HEK293 (cell line): Measurements from ENCODE around the gene CSNK1G3.

Experiments used
- CTCF ChIA-PET: fragments of 350-600 bp; formaldehyde crosslinking; extraction: SDS; loops from one replicate; lab custom pipeline; 2021; ENCODE audit warnings: antibody characterized with exemption; lab: Yijun Ruan, JAX
- POLR2A ChIA-PET: fragments of 300-600 bp; formaldehyde crosslinking; extraction: SDS; loops from one replicate; lab custom pipeline; 2020; ENCODE audit warnings: antibody characterized with exemption, inconsistent platforms; lab: Yijun Ruan, JAX
- H3K27ac ChIP-seq: fragments of 200-500 bp; sonication (Bioruptor generic); 2 replicates; pipeline ENCODE4 v1.5.1; 2014; ENCODE audit warnings: low read depth, low read length, control low read depth, inconsistent platforms; ENCODE audit errors: extremely low read depth
- H3K36me3 ChIP-seq, 2 experiments: fragments of 200-500 bp in 1 of 2; sonication (Bioruptor generic) in 1 of 2; 1 replicate in 1 of 2; 2 replicates in 1 of 2; pipeline ENCODE4 v1.5.1; 2014 to 2017; ENCODE audit warnings: inconsistent platforms in 2 of 2, low read length in 2 of 2; ENCODE audit not compliant: control insufficient read depth in 2 of 2, insufficient read depth in 1 of 2
- H3K4me1 ChIP-seq: fragments of 200-500 bp; sonication (Bioruptor generic); 2 replicates; pipeline ENCODE4 v1.5.1; 2014; ENCODE audit warnings: mild to moderate bottlenecking, low read length, inconsistent platforms; ENCODE audit not compliant: control insufficient read depth, insufficient read depth
- H3K4me3 ChIP-seq: 2 replicates; pipeline ENCODE4 v1.5.1; 2011; ENCODE audit warnings: low read depth, mild to moderate bottlenecking, control low read depth, low read length, moderate library complexity
- H3K9me3 ChIP-seq: fragments of 200-500 bp; sonication (Bioruptor generic); 2 replicates; pipeline ENCODE4 v1.5.1; 2014; ENCODE audit warnings: low read depth, low read length, inconsistent platforms; ENCODE audit not compliant: control insufficient read depth, insufficient read depth
- BCL11B ChIP-seq: fragments of 450-650 bp; formaldehyde crosslinking; IDR thresholded peaks from 2 replicates; pipeline ENCODE4 v1.5.1; 2016; ENCODE audit warnings: low read depth, missing biosample characterization, missing genetic modification characterization
- KLF1 ChIP-seq: fragments of 450-650 bp; formaldehyde crosslinking; IDR thresholded peaks from 2 replicates; pipeline ENCODE4 v1.5.1; 2016; ENCODE audit warnings: missing biosample characterization, missing genetic modification characterization
- KLF7 ChIP-seq: fragments of 450-650 bp; formaldehyde crosslinking; IDR thresholded peaks from 2 replicates; pipeline ENCODE4 v1.5.1; 2016; ENCODE audit warnings: missing biosample characterization, missing genetic modification characterization, borderline replicate concordance
- SCRT2 ChIP-seq: fragments of 450-650 bp; formaldehyde crosslinking; IDR thresholded peaks from 2 replicates; pipeline ENCODE4 v1.5.1; 2016; ENCODE audit warnings: missing biosample characterization, missing genetic modification characterization
- ZBTB1 ChIP-seq: fragments of 450-650 bp; formaldehyde crosslinking; IDR thresholded peaks from 2 replicates; pipeline ENCODE4 v1.5.1; 2016; ENCODE audit warnings: missing biosample characterization, missing genetic modification characterization
- ZBTB17 ChIP-seq: fragments of 450-650 bp; formaldehyde crosslinking; IDR thresholded peaks from 2 replicates; pipeline ENCODE4 v1.5.1; 2016; ENCODE audit warnings: missing biosample characterization, missing genetic modification characterization
- ZNF121 ChIP-seq: fragments of 450-650 bp; formaldehyde crosslinking; IDR thresholded peaks from 2 replicates; pipeline ENCODE4 v1.5.1; 2016; ENCODE audit warnings: missing biosample characterization, missing genetic modification characterization
- ZNF146 ChIP-seq: fragments of 450-650 bp; formaldehyde crosslinking; IDR thresholded peaks from 2 replicates; pipeline ENCODE4 v1.5.1; 2016; ENCODE audit warnings: missing biosample characterization, missing genetic modification characterization
- ZNF155 ChIP-seq: fragments of 450-650 bp; formaldehyde crosslinking; IDR thresholded peaks from 2 replicates; pipeline ENCODE4 v1.5.1; 2016; ENCODE audit warnings: missing biosample characterization, missing genetic modification characterization
- ZNF157 ChIP-seq: fragments of 450-650 bp; formaldehyde crosslinking; IDR thresholded peaks from 2 replicates; pipeline ENCODE4 v1.5.1; 2016; ENCODE audit warnings: missing biosample characterization, missing genetic modification characterization
- ZNF302 ChIP-seq: fragments of 450-650 bp; formaldehyde crosslinking; IDR thresholded peaks from 2 replicates; pipeline ENCODE4 v1.5.1; 2016; ENCODE audit warnings: missing biosample characterization, missing genetic modification characterization, low read depth
- ZNF311 ChIP-seq: fragments of 450-650 bp; formaldehyde crosslinking; IDR thresholded peaks from 2 replicates; pipeline ENCODE4 v1.5.1; 2017; ENCODE audit warnings: missing biosample characterization, missing genetic modification characterization, borderline replicate concordance
- ZNF544 ChIP-seq: fragments of 450-650 bp; formaldehyde crosslinking; IDR thresholded peaks from 2 replicates; pipeline ENCODE4 v1.5.0; 2017; ENCODE audit warnings: missing biosample characterization, missing genetic modification characterization
- ZNF677 ChIP-seq: fragments of 450-650 bp; IDR thresholded peaks from 2 replicates; pipeline ENCODE4 v1.5.0; 2018; ENCODE audit warnings: missing biosample characterization, mild to moderate bottlenecking, missing genetic modification characterization, moderate library complexity
- ZNF701 ChIP-seq: fragments of 450-650 bp; formaldehyde crosslinking; IDR thresholded peaks from 2 replicates; pipeline ENCODE4 v1.5.1; 2016; ENCODE audit warnings: missing biosample characterization, missing genetic modification characterization
- ZNF707 ChIP-seq: fragments of 450-650 bp; formaldehyde crosslinking; IDR thresholded peaks from 2 replicates; pipeline ENCODE4 v1.5.1; 2016; ENCODE audit warnings: missing biosample characterization, missing genetic modification characterization
- TF ChIP-seq, protein P1 (sequence below): fragments of 450-650 bp; formaldehyde crosslinking; IDR thresholded peaks from 2 replicates; pipeline ENCODE4 v1.5.1; 2016; ENCODE audit warnings: missing biosample characterization, missing genetic modification characterization, low read depth
- TF ChIP-seq, protein P2 (sequence below): fragments of 450-650 bp; formaldehyde crosslinking; IDR thresholded peaks from 2 replicates; pipeline ENCODE4 v1.5.1; 2016; ENCODE audit warnings: missing biosample characterization, missing genetic modification characterization
- TF ChIP-seq, protein P3 (sequence below): sonication (generic); formaldehyde crosslinking; IDR thresholded peaks from 2 replicates; pipeline ENCODE4 v1.8.1; 2022; ENCODE audit warnings: mild to moderate bottlenecking, moderate library complexity, missing genetic modification reagents
- TF ChIP-seq, protein P4 (sequence below): fragments of 450-650 bp; IDR thresholded peaks from 2 replicates; pipeline ENCODE4 v1.5.1; 2018; ENCODE audit warnings: missing biosample characterization, mild to moderate bottlenecking, missing genetic modification characterization

The CSNK1G3 gene

DNA sequence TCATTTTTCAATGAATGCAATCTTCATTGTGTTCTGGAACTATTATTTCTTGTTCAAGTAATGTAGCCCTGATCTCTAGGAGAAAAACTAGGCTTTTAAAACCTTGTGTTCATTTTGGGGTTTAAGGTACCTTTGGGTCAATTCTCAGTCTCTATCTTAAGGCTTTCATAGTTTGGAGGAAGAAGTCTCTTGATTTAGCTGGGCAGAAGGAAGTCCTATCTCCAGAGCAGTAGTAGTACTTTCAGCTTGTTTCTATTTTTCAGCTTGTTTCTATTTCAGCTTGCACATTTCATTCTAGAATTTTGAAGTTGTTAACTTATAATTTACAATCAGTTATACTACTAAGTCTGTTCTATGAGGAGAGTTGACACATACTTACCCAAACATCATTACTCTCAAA lies 15.2 kb downstream of the CSNK1G3 start:
- H3K36me3 ChIP-seq, result no peaks in the 10 kb centered on the region
- POLR2A ChIA-PET, result no interaction called here
- peaks cover 3% of the 10 kb centered on the region for H3K4me1 ChIP-seq
- no peaks in the 10 kb centered on the region for H3K9me3 ChIP-seq
- CTCF ChIA-PET, result interaction anchor here (0.6 kb wide), 1 partner anchor 1027 kb away, joined by 5 read pairs; no protein-coding TSS in a partner anchor
- no peak overlapping the region for H3K27ac ChIP-seq
- H3K4me3 ChIP-seq, result no peak overlapping the region
- TF ChIP-seq ZBTB17 (tag by site-specific recombination) (no peak), ZNF146 (no peak), KLF7 (tag by site-specific recombination) (no peak), ZNF707 (tag by site-specific recombination) (no peak), ZNF311 (tag by site-specific recombination) (no peak), SCRT2 (tag by site-specific recombination) (no peak), ZNF544 (tag by site-specific recombination) (no peak), KLF1 (no peak), ZNF121 (no peak), ZBTB1 (no peak), ZNF677 (tag by site-specific recombination) (no peak), ZNF302 (tag by site-specific recombination) (no peak), ZNF157 (tag by site-specific recombination) (no peak)
- TF ChIP-seq, protein P1, sequence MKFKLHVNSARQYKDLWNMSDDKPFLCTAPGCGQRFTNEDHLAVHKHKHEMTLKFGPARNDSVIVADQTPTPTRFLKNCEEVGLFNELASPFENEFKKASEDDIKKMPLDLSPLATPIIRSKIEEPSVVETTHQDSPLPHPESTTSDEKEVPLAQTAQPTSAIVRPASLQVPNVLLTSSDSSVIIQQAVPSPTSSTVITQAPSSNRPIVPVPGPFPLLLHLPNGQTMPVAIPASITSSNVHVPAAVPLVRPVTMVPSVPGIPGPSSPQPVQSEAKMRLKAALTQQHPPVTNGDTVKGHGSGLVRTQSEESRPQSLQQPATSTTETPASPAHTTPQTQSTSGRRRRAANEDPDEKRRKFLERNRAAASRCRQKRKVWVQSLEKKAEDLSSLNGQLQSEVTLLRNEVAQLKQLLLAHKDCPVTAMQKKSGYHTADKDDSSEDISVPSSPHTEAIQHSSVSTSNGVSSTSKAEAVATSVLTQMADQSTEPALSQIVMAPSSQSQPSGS (tag by site-specific recombination), result no peak
- TF ChIP-seq, protein P2, sequence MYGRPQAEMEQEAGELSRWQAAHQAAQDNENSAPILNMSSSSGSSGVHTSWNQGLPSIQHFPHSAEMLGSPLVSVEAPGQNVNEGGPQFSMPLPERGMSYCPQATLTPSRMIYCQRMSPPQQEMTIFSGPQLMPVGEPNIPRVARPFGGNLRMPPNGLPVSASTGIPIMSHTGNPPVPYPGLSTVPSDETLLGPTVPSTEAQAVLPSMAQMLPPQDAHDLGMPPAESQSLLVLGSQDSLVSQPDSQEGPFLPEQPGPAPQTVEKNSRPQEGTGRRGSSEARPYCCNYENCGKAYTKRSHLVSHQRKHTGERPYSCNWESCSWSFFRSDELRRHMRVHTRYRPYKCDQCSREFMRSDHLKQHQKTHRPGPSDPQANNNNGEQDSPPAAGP, result no peak
- TF ChIP-seq, protein P3, sequence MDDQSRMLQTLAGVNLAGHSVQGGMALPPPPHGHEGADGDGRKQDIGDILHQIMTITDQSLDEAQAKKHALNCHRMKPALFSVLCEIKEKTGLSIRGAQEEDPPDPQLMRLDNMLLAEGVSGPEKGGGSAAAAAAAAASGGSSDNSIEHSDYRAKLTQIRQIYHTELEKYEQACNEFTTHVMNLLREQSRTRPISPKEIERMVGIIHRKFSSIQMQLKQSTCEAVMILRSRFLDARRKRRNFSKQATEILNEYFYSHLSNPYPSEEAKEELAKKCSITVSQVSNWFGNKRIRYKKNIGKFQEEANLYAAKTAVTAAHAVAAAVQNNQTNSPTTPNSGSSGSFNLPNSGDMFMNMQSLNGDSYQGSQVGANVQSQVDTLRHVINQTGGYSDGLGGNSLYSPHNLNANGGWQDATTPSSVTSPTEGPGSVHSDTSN, result no peak
- TF ChIP-seq, protein P4, sequence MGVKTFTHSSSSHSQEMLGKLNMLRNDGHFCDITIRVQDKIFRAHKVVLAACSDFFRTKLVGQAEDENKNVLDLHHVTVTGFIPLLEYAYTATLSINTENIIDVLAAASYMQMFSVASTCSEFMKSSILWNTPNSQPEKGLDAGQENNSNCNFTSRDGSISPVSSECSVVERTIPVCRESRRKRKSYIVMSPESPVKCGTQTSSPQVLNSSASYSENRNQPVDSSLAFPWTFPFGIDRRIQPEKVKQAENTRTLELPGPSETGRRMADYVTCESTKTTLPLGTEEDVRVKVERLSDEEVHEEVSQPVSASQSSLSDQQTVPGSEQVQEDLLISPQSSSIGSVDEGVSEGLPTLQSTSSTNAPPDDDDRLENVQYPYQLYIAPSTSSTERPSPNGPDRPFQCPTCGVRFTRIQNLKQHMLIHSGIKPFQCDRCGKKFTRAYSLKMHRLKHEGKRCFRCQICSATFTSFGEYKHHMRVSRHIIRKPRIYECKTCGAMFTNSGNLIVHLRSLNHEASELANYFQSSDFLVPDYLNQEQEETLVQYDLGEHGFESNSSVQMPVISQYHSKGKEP, result no peak

DNA sequence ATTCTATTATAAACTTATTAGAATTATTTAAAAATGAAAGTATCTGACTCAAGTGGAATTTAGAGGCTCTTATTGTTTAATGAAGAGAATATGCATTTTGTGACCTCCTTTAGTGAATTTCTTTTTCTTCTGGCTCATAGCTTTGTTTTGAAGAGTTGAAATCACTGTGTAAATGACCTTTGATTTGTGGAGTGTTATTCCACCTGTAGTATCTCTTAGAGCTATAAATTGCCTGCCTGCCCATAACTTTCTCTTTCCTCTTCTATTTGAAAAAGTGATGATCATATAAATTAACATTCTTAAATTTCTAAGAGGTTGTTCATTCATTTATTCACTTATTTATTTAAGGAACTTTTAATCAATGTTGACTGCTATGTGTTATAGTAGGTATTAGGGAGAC lies 16.1 kb downstream of the CSNK1G3 start:
- CTCF ChIA-PET, result no interaction called here
- no peak overlapping the region for H3K27ac ChIP-seq
- H3K9me3 ChIP-seq, result no peaks in the 10 kb centered on the region
- TF ChIP-seq ZNF701 (no peak), SCRT2 (tag by site-specific recombination) (peak; percentile 13; the same call in 1 of the 2 replicates)
- peaks cover 3% of the 10 kb centered on the region for H3K4me1 ChIP-seq
- H3K4me3 ChIP-seq, result no peak overlapping the region
- POLR2A ChIA-PET, result no interaction called here
- H3K36me3 ChIP-seq, result no peaks in the 10 kb centered on the region

DNA sequence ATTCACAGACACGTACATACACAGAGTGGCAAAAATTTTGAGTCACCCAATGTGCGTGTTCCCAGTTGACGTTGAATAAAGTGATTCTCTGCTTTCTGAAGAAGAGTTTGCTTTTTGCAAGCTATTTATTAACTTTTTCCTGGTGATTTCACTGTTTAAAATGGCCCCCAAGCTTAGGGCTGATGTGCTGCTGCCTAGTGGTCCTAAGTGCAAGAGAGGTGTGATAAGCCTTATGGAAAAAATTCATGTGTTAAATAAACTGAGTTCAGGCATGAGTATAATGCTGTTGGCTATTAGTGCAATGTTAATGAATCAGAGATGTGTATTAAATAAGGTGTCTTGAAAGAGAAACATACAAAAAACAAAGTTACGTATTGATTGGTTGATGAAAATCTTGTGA lies 16.9 kb downstream of the CSNK1G3 start:
- TF ChIP-seq ZNF155 (tag by site-specific recombination) (no peak), BCL11B (tag by site-specific recombination) (no peak)

More for the DNA sequence above, 16.9 kb downstream of the CSNK1G3 start:
- Histone ChIP-seq H3K4me3 (no peak overlapping the region), H3K9me3 (no peaks in the 10 kb centered on the region), H3K27ac (no peak overlapping the region), H3K4me1 (peaks cover 3% of the 10 kb centered on the region; the same call in 1 of the 2 replicates), H3K36me3 (no peaks in the 10 kb centered on the region)
- CTCF ChIA-PET, result no interaction called here
- POLR2A ChIA-PET, result no interaction called here
